HG03575 (cell line): ENCODE measurements around the gene RDH12.
"Not testable (repeated sequence)": the region's sequence is repeated elsewhere in the genome, so short reads cannot be mapped to it uniquely, and the experiment has no call there.

Experiments used
- ATAC-seq: cut with Tn5 transposase; IDR thresholded peaks from one replicate; pipeline ENCODE4 v1.9.1; 2021; ENCODE audit not compliant: unreplicated experiment, insufficient number of reproducible peaks, low FRiP score; ENCODE audit errors: extremely low read depth

RDH12 gene

GRCh38 chr14:67698179-67698578 lies 3.5 kb upstream of the RDH12 start:
- no peak for ATAC-seq

GRCh38 chr14:67703997-67704396 lies 2.3 kb downstream of the RDH12 start:
- no peak for ATAC-seq

GRCh38 chr14:67704484-67705089 lies 2.9 kb downstream of the RDH12 start:
- no peak for ATAC-seq

- ATAC-seq = no peak
These were observed 3.5 kb downstream of the RDH12 start for GRCh38 chr14:67705211-67705610.

GRCh38 chr14:67709346-67709745 lies 7.7 kb downstream of the RDH12 start:
- ATAC-seq = not testable (repeated sequence)

- not testable (repeated sequence) for ATAC-seq
These were observed 8.1 kb downstream of the RDH12 start for GRCh38 chr14:67709796-67710195.

- no peak for ATAC-seq
These were observed 8.5 kb downstream of the RDH12 start for GRCh38 chr14:67710209-67710608.

GRCh38 chr14:67717048-67717447 lies 15.4 kb downstream of the RDH12 start:
- ATAC-seq = no peak

GRCh38 chr14:67718265-67718664 lies 16.6 kb downstream of the RDH12 start:
- no peak for ATAC-seq

GRCh38 chr14:67719385-67719784 lies 17.7 kb downstream of the RDH12 start:
- not testable (repeated sequence) for ATAC-seq

GRCh38 chr14:67719866-67720265 lies 18.2 kb downstream of the RDH12 start:
- ATAC-seq = no peak

GRCh38 chr14:67721875-67722274 lies 20.2 kb downstream of the RDH12 start:
- no peak for ATAC-seq

- ATAC-seq = no peak
These were observed 20.6 kb downstream of the RDH12 start for GRCh38 chr14:67722293-67722692.

- no peak for ATAC-seq
These were observed 23.5 kb downstream of the RDH12 start for GRCh38 chr14:67725171-67725570.

- ATAC-seq = no peak
These were observed 25.7 kb downstream of the RDH12 start for GRCh38 chr14:67727361-67727760.

- ATAC-seq = no peak
These were observed 26.6 kb downstream of the RDH12 start for GRCh38 chr14:67728258-67728657.

- ATAC-seq = no peak
These were observed 27.6 kb downstream of the RDH12 start for GRCh38 chr14:67729072-67729885.

GRCh38 chr14:67733616-67734015 lies 31.9 kb downstream of the RDH12 start:
- ATAC-seq = no peak

GRCh38 chr14:67734675-67735074 lies 33.0 kb downstream of the RDH12 start:
- no peak for ATAC-seq

GRCh38 chr14:67735336-67736147 lies 33.9 kb downstream of the RDH12 start:
- no peak for ATAC-seq
